HG03196 (cell line): ENCODE results near the gene OR5AC2.

Experiments
- ATAC-seq: cut with Tn5 transposase; IDR thresholded peaks from one replicate; pipeline ENCODE4 v1.9.1; 2021; ENCODE audit not compliant: unreplicated experiment

The OR5AC2 gene, protein sequence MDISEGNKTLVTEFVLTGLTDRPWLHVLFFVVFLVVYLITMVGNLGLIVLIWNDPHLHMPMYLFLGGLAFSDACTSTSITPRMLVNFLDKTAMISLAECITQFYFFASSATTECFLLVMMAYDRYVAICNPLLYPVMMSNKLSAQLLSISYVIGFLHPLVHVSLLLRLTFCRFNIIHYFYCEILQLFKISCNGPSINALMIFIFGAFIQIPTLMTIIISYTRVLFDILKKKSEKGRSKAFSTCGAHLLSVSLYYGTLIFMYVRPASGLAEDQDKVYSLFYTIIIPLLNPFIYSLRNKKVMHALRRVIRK

GRCh38 chr3:98086873-98087272 lies at the start of gene OR5AC2:
Gene OR5AC2, plus strand, starts transcription at chr3:98087173. Its CDS starts 0 bp downstream, at chr3:98087173.
- no peak for ATAC-seq

GRCh38 chr3:98038286-98038685 lies 48.7 kb upstream of the OR5AC2 start:
- no peak for ATAC-seq

- ATAC-seq = peak; percentile 12
Observed at GRCh38 chr3:98038876-98039275, 48.1 kb upstream of the OR5AC2 start.

- ATAC-seq = peak; percentile 91
Observed at GRCh38 chr3:98039322-98040024, 47.5 kb upstream of the OR5AC2 start.

DNA sequence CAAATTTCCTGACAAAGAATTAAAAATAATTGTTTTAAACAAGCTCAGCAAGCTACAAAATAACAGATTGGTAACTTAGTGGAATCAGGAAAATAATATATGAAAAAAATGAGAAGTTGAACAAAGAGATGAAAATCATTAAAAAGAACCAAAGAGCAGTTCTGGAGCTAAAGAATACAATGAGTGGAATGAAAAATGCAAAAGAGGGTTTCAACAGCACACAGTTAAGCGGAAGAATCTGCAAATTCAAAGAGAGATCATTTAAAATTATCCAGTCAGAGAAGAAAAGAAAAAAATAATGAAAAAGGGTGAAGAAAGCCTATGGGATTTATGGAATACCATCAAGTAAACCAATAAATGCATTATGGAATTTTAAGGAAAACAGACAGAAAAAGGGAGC lies 45.6 kb upstream of the OR5AC2 start:
- ATAC-seq = no peak

DNA sequence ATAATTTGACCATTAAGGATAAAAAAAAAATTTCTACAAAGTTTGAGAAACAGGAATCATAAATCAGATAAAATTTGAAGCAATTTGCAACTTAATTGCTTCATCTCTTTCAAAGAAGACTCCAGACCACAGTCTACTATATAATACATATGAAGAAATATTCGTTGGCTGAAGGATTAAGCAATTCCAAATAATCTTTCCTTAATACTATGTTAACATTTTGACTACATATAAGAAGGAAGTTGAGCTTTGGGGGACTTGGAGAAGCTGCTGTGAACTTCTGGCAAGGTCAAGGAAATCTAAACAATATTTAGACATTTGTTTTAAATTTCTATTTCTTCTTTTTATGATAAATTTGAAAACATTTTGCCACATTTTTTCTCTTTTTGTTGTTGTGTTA lies 38.4 kb upstream of the OR5AC2 start:
- no peak for ATAC-seq

DNA sequence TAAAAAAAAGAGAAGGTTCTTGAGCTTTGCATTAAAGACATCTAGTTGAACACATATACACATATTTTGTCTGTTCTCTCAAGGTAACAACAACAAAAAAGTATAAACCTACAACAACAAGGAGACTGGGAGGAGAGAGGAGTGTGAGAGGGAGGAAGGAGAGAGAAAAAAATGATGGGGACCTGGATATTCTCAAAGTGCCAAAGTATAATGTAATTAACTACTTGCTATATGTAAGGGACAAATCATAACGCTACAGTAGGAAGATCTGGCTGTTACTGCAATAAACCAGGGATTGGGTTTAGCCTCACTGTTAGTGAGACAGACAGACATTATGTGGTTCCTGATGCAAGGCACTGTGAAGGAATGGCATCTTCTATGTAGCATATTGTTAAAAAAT lies 37.7 kb upstream of the OR5AC2 start:
- ATAC-seq = no peak

- ATAC-seq = no peak
Observed at GRCh38 chr3:98056035-98056434, 30.9 kb upstream of the OR5AC2 start.

GRCh38 chr3:98057631-98058030 lies 29.3 kb upstream of the OR5AC2 start:
- ATAC-seq = no peak

DNA sequence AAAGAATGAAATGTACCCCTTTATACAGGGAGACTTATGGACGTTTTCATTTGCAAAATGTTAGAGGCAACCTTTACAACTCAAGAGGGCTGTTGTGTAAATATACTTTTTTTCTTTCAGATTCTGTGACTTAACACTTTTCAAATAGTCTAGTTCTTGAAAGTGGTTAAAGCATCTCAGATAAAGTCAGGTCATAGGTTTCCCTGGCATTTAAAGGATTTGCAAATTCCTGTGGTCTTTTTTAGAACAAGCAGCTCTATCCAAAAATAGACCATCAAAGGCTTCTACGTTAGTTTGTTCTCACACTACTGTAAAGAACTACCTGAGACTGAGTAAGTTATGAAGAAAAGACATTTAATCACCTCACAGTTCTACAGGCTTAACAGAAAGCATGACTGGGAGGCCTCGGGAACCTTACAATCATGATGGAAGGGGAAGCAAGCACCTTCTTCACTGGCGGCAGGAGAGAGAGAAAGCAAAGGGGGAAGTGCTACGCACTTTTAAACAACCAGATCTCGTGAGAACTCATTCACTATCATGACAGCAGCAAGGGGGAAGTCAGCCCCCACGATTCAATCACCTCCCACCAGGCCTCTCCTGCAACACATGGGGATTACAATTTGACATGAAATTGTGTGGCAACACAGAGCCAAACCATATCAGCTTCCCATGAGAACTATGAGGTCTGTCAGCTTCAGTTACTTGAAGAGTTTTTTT lies 28.6 kb upstream of the OR5AC2 start:
- no peak for ATAC-seq

DNA sequence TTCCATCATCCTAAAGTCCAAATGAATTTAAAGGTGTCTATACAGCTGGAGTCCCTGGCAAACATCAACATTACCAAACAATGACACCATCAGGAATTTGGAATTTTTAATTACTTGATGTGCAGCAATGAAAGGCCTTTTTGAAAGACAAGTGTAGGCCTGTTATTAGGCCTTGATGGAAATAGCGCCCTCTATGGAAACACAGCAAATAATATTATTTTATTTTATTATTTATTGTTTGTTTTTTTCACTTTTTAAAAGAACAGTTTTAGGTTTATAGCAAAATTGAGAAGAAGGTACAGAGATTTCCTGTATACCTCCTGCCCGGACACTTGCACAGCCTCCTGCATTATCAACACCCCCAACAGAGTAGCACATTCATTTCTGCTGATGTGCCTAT lies 18.1 kb upstream of the OR5AC2 start:
- no peak for ATAC-seq

DNA sequence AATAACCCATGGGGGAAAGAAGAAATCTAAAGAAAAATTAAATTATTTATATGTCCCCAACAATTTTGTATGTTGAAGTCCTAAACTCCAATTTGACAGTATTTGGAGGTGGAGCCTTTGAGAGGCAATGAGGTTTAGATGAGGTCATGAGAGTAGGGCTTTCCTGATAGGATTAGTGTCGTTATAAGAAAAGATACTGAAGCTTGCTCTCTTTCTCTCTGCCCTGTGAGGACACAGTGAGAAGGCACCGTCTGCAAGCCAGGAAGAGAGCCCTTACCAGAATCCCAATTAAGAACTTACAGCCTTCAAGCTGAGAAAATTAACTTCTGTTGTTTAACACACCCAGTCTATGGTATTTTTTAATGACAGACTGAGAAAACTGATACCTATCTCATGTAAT lies 16.1 kb upstream of the OR5AC2 start:
- no peak for ATAC-seq

DNA sequence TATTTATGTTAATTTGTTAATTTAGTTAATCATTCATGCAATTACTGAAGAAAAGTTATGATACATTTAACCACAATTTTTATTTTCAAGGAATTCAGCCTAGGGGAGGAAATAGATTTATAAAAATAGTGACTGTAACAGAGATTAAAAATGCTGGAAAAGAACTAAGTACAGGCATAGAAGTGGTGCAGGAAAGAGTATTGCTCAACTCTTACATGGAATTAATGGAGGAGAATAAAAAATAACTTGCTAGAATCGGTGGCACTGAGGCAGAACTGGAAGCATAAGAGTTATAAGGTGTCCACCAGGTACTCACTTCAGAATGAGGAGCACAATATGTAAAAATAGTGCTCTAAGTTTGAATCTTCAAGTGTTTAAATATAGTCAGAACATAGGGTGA lies 13.5 kb upstream of the OR5AC2 start:
- no peak for ATAC-seq

- ATAC-seq = no peak
Observed at GRCh38 chr3:98095882-98096281, 8.9 kb downstream of the OR5AC2 start.

DNA sequence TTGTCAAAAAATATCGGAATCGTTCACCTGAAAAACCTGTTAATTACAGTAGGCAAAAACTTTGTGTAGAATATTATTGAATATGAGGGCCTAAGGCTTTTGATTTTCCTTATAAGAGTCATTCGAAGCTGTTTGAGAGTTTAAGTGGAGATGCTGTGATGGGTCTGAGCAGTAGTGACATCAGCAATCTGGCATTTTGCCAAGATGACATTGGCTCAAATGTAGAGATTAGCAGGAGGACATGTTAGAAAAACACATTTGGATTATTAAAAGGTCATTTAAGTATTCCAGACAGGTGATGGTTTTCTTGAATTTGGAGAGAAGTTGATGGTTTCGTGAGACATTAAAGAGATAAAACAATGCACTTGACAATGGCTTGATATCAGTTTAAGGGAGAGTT lies 12.9 kb downstream of the OR5AC2 start:
- ATAC-seq = no peak

- ATAC-seq = no peak
Observed at GRCh38 chr3:98108162-98108561, 21.2 kb downstream of the OR5AC2 start.

- no peak for ATAC-seq
Observed at GRCh38 chr3:98109807-98110549, 23.0 kb downstream of the OR5AC2 start.

- ATAC-seq = no peak
Observed at GRCh38 chr3:98110550-98110908, 23.6 kb downstream of the OR5AC2 start.

- no peak for ATAC-seq
Observed at GRCh38 chr3:98114264-98114663, 27.3 kb downstream of the OR5AC2 start.

DNA sequence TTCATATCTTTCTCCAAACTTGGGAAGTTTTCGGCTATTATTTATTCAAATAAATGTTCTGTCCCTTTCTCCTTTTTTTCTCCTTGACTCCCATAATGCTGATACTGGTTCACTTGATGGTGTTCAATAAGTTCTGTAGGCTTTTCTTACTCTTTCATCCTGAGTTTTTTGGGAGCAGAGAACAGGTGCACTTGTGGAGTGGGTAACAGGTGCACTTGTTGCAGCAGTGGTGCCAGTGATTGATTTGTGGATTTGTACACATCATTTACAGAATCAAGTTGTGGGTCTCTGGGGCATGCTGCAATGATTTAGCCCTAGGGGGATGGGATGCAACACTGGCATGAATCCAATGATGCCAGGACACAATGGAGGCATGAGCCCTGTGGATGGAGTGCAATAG lies 28.7 kb downstream of the OR5AC2 start:
- no peak for ATAC-seq

GRCh38 chr3:98130421-98130820 lies 43.4 kb downstream of the OR5AC2 start, which contains the start of gene OR5H1:
Gene OR5H1, plus strand, starts transcription at chr3:98130721. Its CDS starts 1,977 bp downstream, at chr3:98132698.
- no peak for ATAC-seq
